ENCODE data around the gene COL24A1.

COL24A1 gene

DNA sequence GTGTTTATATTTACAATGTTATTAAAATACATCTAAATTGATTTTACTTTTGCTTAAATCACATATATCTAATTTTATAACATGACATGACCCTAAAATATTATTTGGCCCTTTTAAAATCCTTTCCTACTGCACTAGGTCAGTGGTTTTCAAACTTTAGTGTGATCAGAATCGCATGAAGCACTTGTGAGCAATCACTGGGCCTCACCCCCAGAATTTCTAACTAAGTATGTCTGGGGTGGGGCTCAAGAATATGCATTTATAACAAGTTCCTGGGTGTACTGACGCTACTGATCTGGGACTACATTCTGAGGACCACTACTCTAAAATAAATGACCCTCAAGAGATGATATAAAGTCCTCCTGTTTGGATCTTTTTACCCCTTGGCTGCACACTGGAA, 8.8 kb downstream of the COL24A1 start:
- Histone ChIP-seq H3K4me3 (ENCODE audit: low read length) (no peak overlapping the region), H4K20me1 (ENCODE audit: control insufficient read depth, insufficient read depth, low read depth, low read length) (no peaks in the 10 kb centered on the region), H3K9me2 (replicated peaks; ENCODE audit: control insufficient read depth, low read length) (no peaks in the 10 kb centered on the region), H3K27ac (ENCODE audit: low read depth, low read length) (no peak overlapping the region), H3K9me3 (ENCODE audit: control insufficient read depth, insufficient read depth, low read length) (no peaks in the 10 kb centered on the region), H3F3A (ENCODE audit: control insufficient read depth, insufficient read depth) (no peaks in the 10 kb centered on the region), H3K79me2 (ENCODE audit: control insufficient read depth, low read length) (no peaks in the 10 kb centered on the region), H3K4me1 (ENCODE audit: control insufficient read depth, low read length) (no peaks in the 10 kb centered on the region), H3K36me3 (ENCODE audit: control insufficient read depth, low read length) (no peaks in the 10 kb centered on the region), H3K4me2 (ENCODE audit: low read length) (no peak overlapping the region), H3K27me3 (ENCODE audit: control insufficient read depth, low read length) (no peaks in the 10 kb centered on the region)
- TF ChIP-seq EZH2phosphoT487 (IDR thresholded peaks at IDR 0.05; ENCODE audit: borderline replicate concordance, low read length) (no peak), CTCF (IDR thresholded peaks at IDR 0.05; ENCODE audit: low read depth, low read length, poor library complexity, severe bottlenecking) (no peak)

DNA sequence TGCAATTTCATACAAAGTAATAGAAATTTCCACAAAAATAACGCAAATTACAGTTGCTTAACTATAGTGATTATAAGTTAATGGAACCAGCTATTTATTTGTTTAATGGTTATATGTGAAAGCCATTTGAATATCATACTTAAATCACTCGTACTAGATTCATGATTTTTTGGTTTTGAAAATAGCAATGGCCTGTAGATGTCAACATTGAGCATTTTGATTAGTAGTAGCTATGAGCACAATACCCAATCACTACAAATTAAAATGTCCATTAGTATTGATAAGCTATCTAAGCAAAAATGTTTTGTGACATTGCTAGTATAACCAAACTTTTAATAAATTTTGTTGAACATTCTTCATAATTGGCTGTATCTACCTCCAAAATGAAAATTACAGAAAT, 10.0 kb downstream of the COL24A1 start:
- no peaks in the 10 kb centered on the region for H3K79me2 ChIP-seq (ENCODE audit: control insufficient read depth, low read length)
- no peak overlapping the region for H3K4me3 ChIP-seq (ENCODE audit: low read length)
- H3K4me1 ChIP-seq (ENCODE audit: control insufficient read depth, low read length), result no peaks in the 10 kb centered on the region
- no peak overlapping the region for H3K27ac ChIP-seq (ENCODE audit: low read depth, low read length)
- no peaks in the 10 kb centered on the region for H3K27me3 ChIP-seq (ENCODE audit: control insufficient read depth, low read length)
- H3K4me2 ChIP-seq (ENCODE audit: low read length), result no peak overlapping the region
- H3K36me3 ChIP-seq (ENCODE audit: control insufficient read depth, low read length), result no peaks in the 10 kb centered on the region
- H4K20me1 ChIP-seq (ENCODE audit: control insufficient read depth, insufficient read depth, low read depth, low read length), result no peaks in the 10 kb centered on the region
- H3K9me3 ChIP-seq (ENCODE audit: control insufficient read depth, insufficient read depth, low read length), result no peaks in the 10 kb centered on the region
- TF ChIP-seq CTCF (IDR thresholded peaks at IDR 0.05; ENCODE audit: low read depth, low read length, poor library complexity, severe bottlenecking) (peak; percentile 14), EZH2phosphoT487 (IDR thresholded peaks at IDR 0.05; ENCODE audit: borderline replicate concordance, low read length) (no peak)
- H3F3A ChIP-seq (ENCODE audit: control insufficient read depth, insufficient read depth), result no peaks in the 10 kb centered on the region
- H3K9me2 ChIP-seq (replicated peaks; ENCODE audit: control insufficient read depth, low read length), result no peaks in the 10 kb centered on the region

- H3K27ac ChIP-seq (ENCODE audit: low read depth, low read length), result no peak overlapping the region
- no peaks in the 10 kb centered on the region for H3K27me3 ChIP-seq (ENCODE audit: control insufficient read depth, low read length)
- peaks cover 4% of the 10 kb centered on the region; the same call in 1 of the 2 replicates for H3K4me1 ChIP-seq (ENCODE audit: control insufficient read depth, low read length)
- H3K4me2 ChIP-seq (ENCODE audit: low read length), result no peak overlapping the region
- no peaks in the 10 kb centered on the region for H3K9me2 ChIP-seq (replicated peaks; ENCODE audit: control insufficient read depth, low read length)
- H3K4me3 ChIP-seq (ENCODE audit: low read length), result no peak overlapping the region
- TF ChIP-seq EZH2phosphoT487 (IDR thresholded peaks at IDR 0.05; ENCODE audit: borderline replicate concordance, low read length) (no peak), CTCF (IDR thresholded peaks at IDR 0.05; ENCODE audit: low read depth, low read length, poor library complexity, severe bottlenecking) (no peak)
- H3K9me3 ChIP-seq (ENCODE audit: control insufficient read depth, insufficient read depth, low read length), result no peaks in the 10 kb centered on the region
- no peaks in the 10 kb centered on the region for H4K20me1 ChIP-seq (ENCODE audit: control insufficient read depth, insufficient read depth, low read depth, low read length)
- H3K36me3 ChIP-seq (ENCODE audit: control insufficient read depth, low read length), result no peaks in the 10 kb centered on the region
- no peaks in the 10 kb centered on the region for H3F3A ChIP-seq (ENCODE audit: control insufficient read depth, insufficient read depth)
- H3K79me2 ChIP-seq (ENCODE audit: control insufficient read depth, low read length), result no peaks in the 10 kb centered on the region
These were observed 16.2 kb downstream of the COL24A1 start for GRCh38 chr1:86140281-86140880.

All from DOHH2 (cell line).